NCI-H226 (cell line): ENCODE data around the gene SMCHD1.
A peak's percentile ranks its signal among the peaks of the same experiment; 100 is the strongest.

Experiments used
- DNase-seq: peaks from one replicate; pipeline ENCODE4 v3.0.0-alpha.2; 2015

SMCHD1 gene

GRCh38 chr18:2655178-2655953 is at the start of gene SMCHD1:
Gene SMCHD1, plus strand, starts transcription at chr18:2655726. Its CDS starts 350 bp downstream, at chr18:2656076.
- DNase-seq = peak; percentile 60

DNA sequence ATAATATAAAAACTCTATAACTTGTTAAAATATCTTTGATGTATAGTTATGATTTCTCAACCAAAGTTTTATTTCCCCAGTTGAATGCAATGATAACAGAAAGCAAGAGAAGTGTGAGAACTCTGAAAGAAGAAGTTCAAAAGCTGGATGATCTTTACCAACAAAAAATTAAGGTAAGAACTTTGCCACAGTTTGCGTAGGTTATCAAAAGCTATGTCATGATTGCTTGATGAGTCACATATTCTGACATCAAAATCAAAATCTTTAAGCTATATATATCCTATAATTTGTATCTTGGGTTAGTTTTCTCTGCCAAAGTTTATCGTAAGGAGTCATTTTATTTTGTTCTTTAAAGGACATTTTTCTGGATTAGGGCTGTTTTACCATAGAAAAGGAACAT is 49.2 kb upstream of the SMCHD1 start:
- DNase-seq = no peak

- DNase-seq = no peak
Observed at GRCh38 chr18:2609604-2610003, 45.9 kb upstream of the SMCHD1 start.

GRCh38 chr18:2610549-2610948 is 45.0 kb upstream of the SMCHD1 start:
- DNase-seq = no peak

DNA sequence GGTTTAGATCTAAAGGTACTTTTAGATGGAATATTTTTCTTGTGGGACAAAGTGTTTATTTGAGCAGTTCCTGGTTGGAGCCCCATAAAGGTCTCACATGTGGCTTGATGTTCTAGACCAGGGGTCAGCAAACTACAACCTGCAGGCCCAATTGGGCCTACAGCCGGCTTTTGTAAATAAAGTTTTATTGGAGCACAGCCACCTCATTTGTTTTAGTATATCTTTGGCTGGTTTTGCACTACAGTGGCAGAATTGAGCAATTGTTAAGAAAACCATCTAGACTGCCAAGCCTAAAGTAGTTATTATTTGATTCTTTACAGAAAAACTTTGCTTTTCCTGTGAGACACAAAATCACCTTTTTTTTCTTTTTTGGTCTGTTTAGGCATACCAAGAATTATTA is 42.5 kb upstream of the SMCHD1 start:
- DNase-seq = no peak

- no peak for DNase-seq
Observed at GRCh38 chr18:2617401-2617998, 38.0 kb upstream of the SMCHD1 start.

GRCh38 chr18:2618009-2618408 is 37.5 kb upstream of the SMCHD1 start:
- no peak for DNase-seq

DNA sequence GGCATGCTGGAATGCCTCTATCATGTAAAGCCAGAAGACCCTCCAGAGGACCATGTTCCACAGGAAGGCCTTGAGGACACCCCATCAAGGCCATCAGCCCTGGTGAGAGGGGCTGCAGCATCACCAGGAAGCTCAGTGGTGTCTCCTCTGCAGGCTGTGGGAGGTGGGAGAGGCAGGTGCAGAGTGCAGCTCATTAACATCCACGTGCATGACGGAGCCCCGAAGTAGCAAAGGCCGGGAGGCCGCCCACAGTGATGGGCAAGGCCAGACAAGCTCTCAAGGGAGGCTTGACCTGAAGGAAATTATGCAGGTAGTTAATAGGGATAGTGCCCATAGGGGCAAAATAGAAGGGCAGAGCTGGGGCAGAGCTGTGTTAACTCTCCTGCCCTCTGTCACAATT is 30.3 kb upstream of the SMCHD1 start:
- DNase-seq = no peak

DNA sequence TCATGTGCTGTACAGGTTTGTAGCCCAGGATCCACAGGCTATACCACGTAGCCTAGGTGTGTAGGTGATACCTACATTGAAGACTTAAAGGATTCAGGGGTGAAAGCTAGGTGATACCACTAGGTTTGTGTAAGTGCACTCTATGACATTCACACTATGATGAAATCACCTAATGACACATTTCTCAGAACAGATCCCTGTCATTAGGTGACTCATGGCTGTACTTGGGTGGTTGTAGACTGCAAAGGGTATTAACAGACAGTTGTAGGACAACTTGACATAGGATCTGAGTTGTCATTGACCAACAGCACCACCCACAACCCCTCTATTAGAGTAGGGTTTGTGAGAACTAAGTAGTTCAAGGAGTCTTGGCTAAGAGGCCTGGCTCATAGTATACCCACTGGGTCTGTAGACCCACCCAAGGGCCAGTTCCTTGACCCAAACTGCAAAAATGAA is 27.7 kb upstream of the SMCHD1 start:
- no peak for DNase-seq

DNA sequence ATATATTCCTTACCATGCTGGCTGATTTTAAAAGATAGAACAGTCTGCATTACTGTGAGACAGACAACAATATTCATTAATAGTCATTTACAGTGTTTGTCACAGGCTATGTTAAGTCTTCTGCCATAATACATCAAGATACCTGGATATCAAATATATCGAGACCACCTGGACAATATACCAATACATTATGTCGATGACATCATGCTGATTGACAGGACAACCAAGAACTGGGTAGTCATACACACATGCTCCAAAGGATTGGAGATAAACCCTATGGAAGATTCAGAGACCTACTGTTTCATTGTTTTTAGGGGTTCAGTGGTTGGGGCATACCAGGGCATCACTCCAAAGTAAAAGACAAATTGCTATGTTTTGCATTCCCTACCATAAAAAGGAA is 26.5 kb upstream of the SMCHD1 start:
- no peak for DNase-seq

GRCh38 chr18:2635586-2635985 is 19.9 kb upstream of the SMCHD1 start:
- no peak for DNase-seq

- no peak for DNase-seq
Observed at GRCh38 chr18:2636126-2636631, 19.3 kb upstream of the SMCHD1 start.

DNA sequence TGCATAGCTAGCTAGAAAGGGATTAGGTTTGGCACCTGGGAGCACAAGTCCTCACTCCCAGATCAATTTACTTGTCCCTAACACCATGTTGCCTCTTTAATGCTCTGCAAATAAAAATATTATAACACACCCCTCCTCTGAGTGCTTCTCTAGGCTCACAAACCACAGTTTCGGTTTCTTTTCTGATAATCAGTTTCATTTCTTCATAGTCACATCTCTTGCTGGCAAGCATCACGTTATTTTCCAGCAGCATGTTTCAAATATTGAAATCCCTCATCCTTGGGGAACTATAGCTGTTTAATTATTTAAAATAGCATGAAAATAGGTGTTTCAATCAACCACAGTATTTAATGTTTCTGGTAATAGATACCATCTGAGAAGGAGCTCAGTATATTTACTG is 13.9 kb upstream of the SMCHD1 start:
- DNase-seq = no peak

GRCh38 chr18:2642771-2643170 is 12.8 kb upstream of the SMCHD1 start:
- DNase-seq = no peak

DNA sequence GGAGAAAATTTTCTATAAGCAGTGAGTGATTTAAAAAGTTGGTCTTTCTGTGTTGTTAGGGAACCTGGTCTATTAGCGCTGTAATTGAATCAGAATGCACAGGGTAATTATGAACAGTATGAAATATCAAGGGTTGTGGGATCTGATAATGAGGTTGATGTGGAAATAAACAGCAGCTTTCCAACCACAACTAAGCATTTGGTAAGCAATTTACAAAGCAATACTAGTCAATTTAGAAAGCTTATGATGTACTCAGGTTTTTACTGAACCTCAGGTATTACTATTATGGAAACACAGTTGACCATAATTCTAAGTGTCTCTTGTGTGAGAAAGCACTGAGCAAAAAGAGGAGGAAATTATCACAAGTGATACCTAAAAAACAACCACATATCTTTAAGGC is 11.0 kb upstream of the SMCHD1 start:
- no peak for DNase-seq

- DNase-seq = no peak
Observed at GRCh38 chr18:2651981-2652380, 3.5 kb upstream of the SMCHD1 start.

GRCh38 chr18:2653467-2653866 is 2.1 kb upstream of the SMCHD1 start:
- no peak for DNase-seq

DNA sequence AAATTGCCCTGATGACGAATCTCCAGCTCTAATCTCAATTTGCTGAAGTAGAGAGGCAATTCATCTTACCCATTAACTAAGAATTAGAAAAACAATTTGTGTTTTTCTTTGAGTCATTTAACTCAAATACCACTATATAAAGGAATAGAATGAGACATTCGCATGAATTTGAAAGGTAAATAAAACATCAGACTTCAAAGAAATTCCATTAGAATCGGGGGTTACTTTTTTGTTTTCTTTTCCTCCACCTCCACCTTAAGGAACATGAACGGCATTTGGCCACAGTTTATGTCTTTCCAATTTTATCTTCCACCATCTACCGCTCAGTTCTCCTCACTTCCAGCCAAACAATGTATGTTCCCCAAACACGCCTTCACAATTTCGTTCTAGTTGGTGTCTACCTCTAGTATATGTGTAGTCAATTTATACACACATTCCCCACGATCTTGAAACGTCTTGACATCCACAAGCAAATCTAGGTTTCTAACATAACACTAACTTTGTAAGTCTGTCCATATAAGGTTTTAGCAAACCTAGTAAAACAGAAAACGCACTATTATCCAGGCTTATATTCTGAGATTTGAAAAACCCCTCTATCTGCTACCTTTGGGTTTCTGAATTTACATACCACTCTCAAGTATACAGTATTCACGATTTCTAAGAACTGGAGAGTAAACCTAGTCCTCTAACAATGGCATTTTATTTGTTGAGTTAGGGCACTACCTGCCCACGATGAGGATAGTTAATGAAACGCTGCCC is 1.2 kb upstream of the SMCHD1 start:
- DNase-seq = no peak

DNA sequence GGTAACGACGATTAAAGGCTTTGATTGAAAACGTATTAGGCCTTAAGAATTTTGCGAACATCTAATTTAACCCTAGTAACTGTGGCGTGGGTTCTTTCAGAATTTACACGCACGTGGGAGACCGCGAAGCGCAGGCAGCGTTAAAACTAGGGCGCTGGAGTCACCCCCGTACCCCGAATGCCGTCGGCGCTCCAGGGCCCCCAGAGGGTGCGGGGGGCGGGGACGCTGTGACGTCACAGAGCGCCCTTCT is 673 bp upstream of the SMCHD1 start:
- DNase-seq = no peak

DNA sequence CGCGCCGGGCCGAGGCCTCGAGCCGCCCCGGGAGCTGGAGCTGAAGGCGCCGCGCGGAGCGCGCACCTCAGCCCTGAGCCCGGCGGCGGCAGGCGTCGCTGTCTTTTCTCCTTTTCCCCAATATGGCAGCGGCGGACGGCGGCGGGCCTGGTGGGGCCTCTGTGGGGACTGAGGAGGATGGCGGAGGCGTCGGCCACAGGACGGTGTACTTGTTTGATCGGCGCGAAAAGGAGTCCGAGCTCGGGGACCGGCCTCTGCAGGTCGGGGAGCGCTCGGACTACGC is 369 bp downstream of the SMCHD1 start:
- no peak for DNase-seq

DNA sequence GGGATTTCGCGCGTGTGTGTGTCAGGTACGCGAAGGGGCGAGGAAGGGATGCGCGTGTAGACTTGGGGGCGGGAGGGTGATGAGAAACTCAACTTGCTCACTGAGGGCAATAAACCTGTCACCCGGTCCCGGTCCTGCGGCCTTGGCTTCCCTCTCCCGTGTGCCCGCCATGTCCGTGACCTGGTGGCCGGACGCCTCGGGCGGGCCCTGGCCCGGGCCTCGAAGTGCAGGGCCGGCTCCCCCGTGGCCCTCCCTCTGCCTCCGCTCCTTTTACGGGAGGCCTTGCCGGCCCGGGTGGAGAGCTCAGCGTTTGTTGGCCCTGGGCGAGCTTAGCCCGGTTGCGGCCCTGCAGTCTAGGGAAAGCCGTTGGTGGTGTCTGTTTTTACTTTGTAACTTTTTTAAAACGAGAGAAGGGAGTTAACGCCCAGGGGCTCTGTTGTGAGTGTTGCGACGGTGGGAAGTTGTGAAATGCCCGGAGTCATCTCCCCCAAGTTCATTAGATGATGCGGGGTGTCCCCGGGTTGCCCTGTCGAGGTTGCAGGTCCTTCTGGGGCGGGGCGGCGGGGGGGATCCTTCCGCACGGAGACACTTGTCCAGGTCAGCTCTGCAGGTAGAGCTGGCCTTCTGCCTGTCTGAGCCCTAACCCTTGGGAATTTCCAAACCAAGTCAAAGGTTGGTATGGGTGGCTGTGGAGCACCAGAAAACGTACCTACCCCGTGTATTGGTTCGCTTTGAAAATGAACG is 883 bp downstream of the SMCHD1 start:
- DNase-seq = peak; percentile 13

GRCh38 chr18:2656981-2657512 is 1.5 kb downstream of the SMCHD1 start:
- DNase-seq = no peak

- DNase-seq = peak; percentile 69
Observed at GRCh38 chr18:2657788-2658458, 2.4 kb downstream of the SMCHD1 start.
